ENCODE results near the gene LILRB1.

- TF ChIP-seq EP300 (IDR thresholded peaks at IDR 0.05; ENCODE audit: borderline replicate concordance in 1 of 2, low read depth in 1 of 2, low read length in 1 of 2) (no peak), REST (IDR thresholded peaks at IDR 0.05; ENCODE audit: low read depth, low read length) (no peak), CTCF (IDR thresholded peaks at IDR 0.05) (no peak), TAF1 (IDR thresholded peaks at IDR 0.05; ENCODE audit: borderline replicate concordance, low read depth, low read length) (no peak), FOSL2 (IDR thresholded peaks at IDR 0.05; ENCODE audit: borderline replicate concordance, low read depth) (no peak), RAD21 (IDR thresholded peaks at IDR 0.05; ENCODE audit: low read length) (no peak), JUND (IDR thresholded peaks at IDR 0.05) (no peak), NRF1 (IDR thresholded peaks at IDR 0.05; ENCODE audit: low read depth, low read length) (no peak), RFX5 (IDR thresholded peaks at IDR 0.05; ENCODE audit: low read length) (no peak), POLR2AphosphoS5 (IDR thresholded peaks at IDR 0.05; ENCODE audit: low read depth, low read length) (no peak), MAX (IDR thresholded peaks at IDR 0.05; ENCODE audit: low read depth) (no peak), MXI1 (IDR thresholded peaks at IDR 0.05; ENCODE audit: low read depth, low read length) (no peak), EZH2phosphoT487 (IDR thresholded peaks at IDR 0.05; ENCODE audit: borderline replicate concordance, low read depth) (no peak), SIN3A (IDR thresholded peaks at IDR 0.05; ENCODE audit: borderline replicate concordance, low read depth, low read length) (no peak)
Measured at GRCh38 chr19:54616821-54617560, 13.3 kb upstream of the LILRB1 start.

All from SK-N-SH (cell line).